Spleen (tissue), 11 donors: ENCODE data around the gene CPT1B. TPM values are rescaled to one million over a fixed set of nuclear protein-coding genes. Genes with fewer than 3 reads are reported as not detected.

Experiments used
- DNase-seq: peaks from one replicate; pipeline ENCODE4 v3.0.0-alpha.2; 2020
- H3K27ac ChIP-seq, 8 donors: fragments of 200-600 bp; sonication (generic) in 7 of 8; 1 replicate in 4 of 8; 2 replicates in 4 of 8; pipeline versions ENCODE4 v1.5.0 to v1.8.0; 2016 to 2021; ENCODE audit warnings: inconsistent platforms in 4 of 8, mild to moderate bottlenecking in 4 of 8, moderate library complexity in 1 of 8
- H3K27me3 ChIP-seq, 7 donors: fragments of 200-600 bp; sonication (generic) in 6 of 7; replicated peaks in 1 of 7; 1 replicate in 4 of 7; 2 replicates in 3 of 7; pipeline versions ENCODE4 v1.5.0 to v1.8.0; 2016 to 2021; ENCODE audit warnings: inconsistent platforms in 3 of 7, mild to moderate bottlenecking in 1 of 7
- H3K36me3 ChIP-seq, 6 donors: fragments of 200-600 bp; sonication (generic) in 5 of 6; 1 replicate in 4 of 6; 2 replicates in 2 of 6; pipeline versions ENCODE4 v1.5.0 to v1.8.0; 2016 to 2021; ENCODE audit warnings: inconsistent platforms in 2 of 6
- H3K4me1 ChIP-seq, 6 donors: fragments of 200-600 bp; sonication (generic) in 5 of 6; 1 replicate in 3 of 6; 2 replicates in 3 of 6; pipeline versions ENCODE4 v1.5.0 to v1.8.0; 2016 to 2021; ENCODE audit warnings: inconsistent platforms in 3 of 6
- H3K4me3 ChIP-seq, 8 donors: fragments of 200-600 bp; sonication (generic) in 7 of 8; 1 replicate in 4 of 8; 2 replicates in 4 of 8; pipeline versions ENCODE4 v1.5.0 to v1.8.0; 2016 to 2021; ENCODE audit warnings: inconsistent platforms in 4 of 8, mild to moderate bottlenecking in 4 of 8, moderate library complexity in 2 of 8
- H3K9me3 ChIP-seq, 8 donors: fragments of 200-600 bp; sonication (generic) in 7 of 8; 1 replicate in 4 of 8; 2 replicates in 4 of 8; pipeline versions ENCODE4 v1.5.0 to v1.8.0; 2016 to 2021; ENCODE audit warnings: inconsistent platforms in 4 of 8
- CTCF ChIP-seq, 11 experiments: fragments of 200-600 bp in 7 of 11; fragments of 450-650 bp in 4 of 11; sonication (generic) in 4 of 11; IDR thresholded peaks in 8 of 11; conservative IDR thresholded peaks in 3 of 11; 1 replicate in 7 of 11; 2 replicates in 4 of 11; pipeline versions ENCODE4 v1.4.0 to v1.8.0; 2016 to 2021; ENCODE audit warnings: antibody characterized with exemption in 11 of 11, inconsistent platforms in 4 of 11, mild to moderate bottlenecking in 1 of 11
- POLR2A ChIP-seq, 3 donors: fragments of 450-650 bp; IDR thresholded peaks; one replicate each; pipeline ENCODE4 v1.5.1; 2017; ENCODE audit warnings: antibody characterized with exemption in 3 of 3, mild to moderate bottlenecking in 1 of 3
- POLR2AphosphoS5 ChIP-seq, 3 donors: sonication (generic); formaldehyde crosslinking; IDR thresholded peaks; one replicate each; pipeline ENCODE4 v1.5.1; 2017; ENCODE audit warnings: antibody characterized with exemption in 3 of 3
- WGBS, 5 donors: extraction: QIAGEN DNeasy Blood & Tissue Kit in 3 of 5; methylation state at CpG; one replicate each; pipeline versions ENCODE4 v1.1.5 to v1.1.7; 2013 to 2018; 5-methylcytosine and 5-hydroxymethylcytosine counted together
- intact Hi-C: fragments of 100-400 bp; cut with DNase I; formaldehyde crosslinking; loops from one replicate; pipeline ENCODE4 v1.15.0; 2023; ENCODE audit warnings: low total_unique reads
- polyA plus RNA-seq, 3 donors: library from polyadenylated mRNA; stranded (reverse); fragments of 200-250 nt; gene quantifications; one replicate each; pipeline ENCODE4 v1.2.1, GENCODE V29; 2013
- total RNA-seq, 7 donors: library from RNA; depleted of rRNA in 3 of 7; stranded (reverse); fragments of >200 nt in 3 of 7; fragmentation: NEBNext Ultra II Directional in 4 of 7; extraction: Animal tissue kit (Norgen Biotek cat#: 25700) in 4 of 7; gene quantifications; one replicate each; pipeline versions ENCODE4 v1.1.0 to v1.2.1, GENCODE V29; 2016 to 2021
- donor health status: healthy with polysubstance abuse.
- donor health status: DM: no; HTN: no; CAD: no; lungs with moderate emphysema.
- donor health status: DM: no; HTN: no; CAD: no.
- donor health status: Bipolar disorder and iron deficiency.
- donor health status: healthy.
- donor health status: DM: no; HTN: no; CAD: no.
- donor health status: DM: yes; HTN: yes; CAD: no.

The CPT1B gene
- total and polyA plus RNA-seq, 10 donors = 23.6 to 55.3 (median 34.3) TPM

- no peak for DNase-seq
Measured at GRCh38 chr22:50612168-50612527, 33.9 kb upstream of the CPT1B start.

DNA sequence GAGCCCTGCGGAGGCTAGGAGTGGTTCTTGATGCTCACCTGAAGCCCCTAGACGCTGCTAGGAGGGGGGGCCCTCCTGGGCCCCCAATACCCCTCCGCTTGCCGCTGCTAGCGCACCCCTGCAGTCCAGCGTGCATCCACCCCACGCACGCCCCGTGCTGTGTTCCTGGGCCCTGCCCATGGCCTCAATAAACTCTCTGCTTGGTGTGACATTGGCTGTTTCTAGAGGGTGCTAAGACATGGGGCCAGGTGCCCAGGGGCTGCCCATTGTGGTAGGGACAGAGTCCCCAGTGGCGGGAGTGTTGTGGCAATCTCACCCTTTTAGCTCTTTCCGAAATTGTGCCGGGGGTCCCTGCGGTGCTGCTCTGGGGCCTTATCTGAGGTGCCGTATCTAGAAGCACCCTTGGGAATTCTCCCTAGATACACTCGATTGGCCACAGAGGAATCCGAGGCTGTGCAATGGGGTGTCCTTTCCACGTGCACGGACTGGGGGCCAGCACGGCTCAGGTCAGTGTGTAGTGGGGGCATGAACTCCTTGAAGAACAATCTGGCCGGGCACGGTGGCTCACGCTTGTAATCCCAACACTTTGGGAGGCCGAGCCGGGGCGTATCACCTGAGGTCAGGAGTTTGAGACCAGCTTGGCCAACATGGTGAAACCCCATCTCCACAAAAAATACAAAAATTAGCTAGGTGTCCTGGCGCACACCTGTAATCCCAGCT is 33.3 kb upstream of the CPT1B start:
- Histone ChIP-seq H3K4me3 (no peak overlapping the region), H3K9me3 (no peaks in the 10 kb centered on the region), H3K27ac (no peak overlapping the region), H3K36me3 (no peaks in the 10 kb centered on the region), H3K27me3 (peaks cover 0 to 63% (median 8%) of the 10 kb centered on the region in 7 donors), H3K4me1 (peaks cover 0 to 8% (median 0%) of the 10 kb centered on the region in 6 donors)
- DNase-seq = peak; percentile 53
- intact Hi-C loops = no loop called here
- TF ChIP-seq POLR2AphosphoS5 (IDR thresholded peaks at IDR 0.05) = no peak
- no peak for TF ChIP-seq POLR2A (IDR thresholded peaks at IDR 0.05)
- no peak for TF ChIP-seq CTCF (IDR thresholded peaks at IDR 0.05 in 8 of 11, conservative IDR thresholded peaks at IDR 0.05 in 3 of 11)
- WGBS, 5 donors = 89 to 95% (median 93%) methylated on average over 24 to 26 of the region's 26 CpGs

More at GRCh38 chr22:50612168-50612527, 33.9 kb upstream of the CPT1B start:
- WGBS, 5 donors = 52 to 65% (median 62%) methylated on average over 6 of the region's 6 CpGs
- TF ChIP-seq CTCF (IDR thresholded peaks at IDR 0.05 in 8 of 11, conservative IDR thresholded peaks at IDR 0.05 in 3 of 11) = no peak
- TF ChIP-seq POLR2A (IDR thresholded peaks at IDR 0.05) = no peak
- no peak for TF ChIP-seq POLR2AphosphoS5 (IDR thresholded peaks at IDR 0.05)
- Histone ChIP-seq H3K4me3 (no peak overlapping the region), H3K36me3 (no peaks in the 10 kb centered on the region), H3K4me1 (peaks cover 0 to 8% (median 0%) of the 10 kb centered on the region in 6 donors), H3K27me3 (peaks cover 0 to 56% (median 8%) of the 10 kb centered on the region in 7 donors), H3K27ac (no peak overlapping the region), H3K9me3 (no peaks in the 10 kb centered on the region)
- intact Hi-C loops = no loop called here

- no peak for TF ChIP-seq CTCF (IDR thresholded peaks at IDR 0.05 in 8 of 11, conservative IDR thresholded peaks at IDR 0.05 in 3 of 11)
- no peak for TF ChIP-seq POLR2AphosphoS5 (IDR thresholded peaks at IDR 0.05)
- no peak for TF ChIP-seq POLR2A (IDR thresholded peaks at IDR 0.05)
- 88 to 97% (median 90%) methylated on average over 6 to 17 of the region's 17 CpGs for WGBS, 5 donors
- intact Hi-C loops = no loop called here
Measured at GRCh38 chr22:50610581-50610980, 32.4 kb upstream of the CPT1B start.

GRCh38 chr22:50610041-50610451 is 31.8 kb upstream of the CPT1B start:
- TF ChIP-seq POLR2A (IDR thresholded peaks at IDR 0.05) = no peak
- no peak for TF ChIP-seq CTCF (IDR thresholded peaks at IDR 0.05 in 8 of 11, conservative IDR thresholded peaks at IDR 0.05 in 3 of 11)
- no peak for TF ChIP-seq POLR2AphosphoS5 (IDR thresholded peaks at IDR 0.05)
- intact Hi-C loops = no loop called here
- 86 to 92% (median 89%) methylated on average over 11 of the region's 11 CpGs for WGBS, 5 donors
- DNase-seq = no peak
- Histone ChIP-seq H3K4me1 (peaks cover 0 to 8% (median 0%) of the 10 kb centered on the region in 6 donors), H3K36me3 (no peaks in the 10 kb centered on the region), H3K4me3 (no peak overlapping the region), H3K27ac (no peak overlapping the region), H3K27me3 (peaks cover 0 to 77% (median 10%) of the 10 kb centered on the region in 7 donors), H3K9me3 (no peaks in the 10 kb centered on the region)

More at GRCh38 chr22:50610581-50610980, 32.4 kb upstream of the CPT1B start:
- no peaks in the 10 kb centered on the region for H3K9me3 ChIP-seq
- peak; percentile 59 for DNase-seq
- peaks cover 0 to 72% (median 8%) of the 10 kb centered on the region in 7 donors for H3K27me3 ChIP-seq
- no peak overlapping the region for H3K27ac ChIP-seq
- H3K36me3 ChIP-seq = no peaks in the 10 kb centered on the region
- peaks cover 0 to 8% (median 0%) of the 10 kb centered on the region in 6 donors for H3K4me1 ChIP-seq
- H3K4me3 ChIP-seq = no peak overlapping the region
